Hepatocyte (in vitro differentiated cells): ENCODE data around the gene TNFRSF13B.

Experiments
- EZH2 ChIP-seq: fragments of 200-600 bp; sonication (generic); IDR thresholded peaks from 2 replicates; pipeline ENCODE4 v1.6.1; 2016; ENCODE audit warnings: antibody characterized with exemption, mild to moderate bottlenecking, borderline replicate concordance
- EZH2phosphoT487 ChIP-seq: fragments of 200-600 bp; sonication (generic); IDR thresholded peaks from one replicate; pipeline ENCODE4 v1.6.1; 2018; ENCODE audit warnings: antibody characterized with exemption, mild to moderate bottlenecking, low read depth, moderate library complexity; ENCODE audit not compliant: unreplicated experiment, severe bottlenecking
- TF ChIP-seq, protein P1 (sequence below): fragments of 200-600 bp; sonication (generic); IDR thresholded peaks from 2 replicates; pipeline ENCODE4 v1.5.1; 2016; ENCODE audit warnings: antibody characterized with exemption, mild to moderate bottlenecking; ENCODE audit not compliant: poor library complexity

DNA sequence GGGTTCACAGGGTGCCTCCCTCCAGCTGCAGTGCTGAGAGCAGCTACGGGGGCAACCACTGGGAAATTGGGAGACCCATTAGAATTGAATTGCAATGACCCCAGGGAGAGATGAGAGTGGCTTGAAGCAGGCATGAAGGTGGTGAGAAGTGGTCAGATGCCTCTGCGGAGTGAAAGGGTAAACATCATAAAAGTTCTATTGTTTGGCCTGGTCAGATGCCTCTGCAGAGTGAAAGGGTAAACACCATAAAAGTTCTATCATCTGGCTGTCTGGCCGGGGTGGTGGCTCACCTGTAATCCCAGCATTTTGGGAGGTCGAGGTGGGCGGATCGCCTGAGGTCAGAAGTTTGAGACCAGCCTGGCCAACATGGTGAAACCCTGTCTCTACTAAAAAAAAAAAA lies 53.5 kb downstream of the TNFRSF13B start:
- TF ChIP-seq, protein P1, sequence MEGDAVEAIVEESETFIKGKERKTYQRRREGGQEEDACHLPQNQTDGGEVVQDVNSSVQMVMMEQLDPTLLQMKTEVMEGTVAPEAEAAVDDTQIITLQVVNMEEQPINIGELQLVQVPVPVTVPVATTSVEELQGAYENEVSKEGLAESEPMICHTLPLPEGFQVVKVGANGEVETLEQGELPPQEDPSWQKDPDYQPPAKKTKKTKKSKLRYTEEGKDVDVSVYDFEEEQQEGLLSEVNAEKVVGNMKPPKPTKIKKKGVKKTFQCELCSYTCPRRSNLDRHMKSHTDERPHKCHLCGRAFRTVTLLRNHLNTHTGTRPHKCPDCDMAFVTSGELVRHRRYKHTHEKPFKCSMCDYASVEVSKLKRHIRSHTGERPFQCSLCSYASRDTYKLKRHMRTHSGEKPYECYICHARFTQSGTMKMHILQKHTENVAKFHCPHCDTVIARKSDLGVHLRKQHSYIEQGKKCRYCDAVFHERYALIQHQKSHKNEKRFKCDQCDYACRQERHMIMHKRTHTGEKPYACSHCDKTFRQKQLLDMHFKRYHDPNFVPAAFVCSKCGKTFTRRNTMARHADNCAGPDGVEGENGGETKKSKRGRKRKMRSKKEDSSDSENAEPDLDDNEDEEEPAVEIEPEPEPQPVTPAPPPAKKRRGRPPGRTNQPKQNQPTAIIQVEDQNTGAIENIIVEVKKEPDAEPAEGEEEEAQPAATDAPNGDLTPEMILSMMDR, result no peak
- TF ChIP-seq EZH2phosphoT487 (no peak), EZH2 (no peak)
